GM21717 (cell line): ENCODE data around the gene USH1G.
"Not testable (repeated sequence)": the region's sequence is repeated elsewhere in the genome, so short reads cannot be mapped to it uniquely, and the experiment has no call there.

Experiments
- ATAC-seq: cut with Tn5 transposase; IDR thresholded peaks from one replicate; pipeline ENCODE4 v1.9.1; 2021; ENCODE audit warnings: mild to moderate bottlenecking, moderate library complexity; ENCODE audit not compliant: unreplicated experiment

The USH1G gene

DNA sequence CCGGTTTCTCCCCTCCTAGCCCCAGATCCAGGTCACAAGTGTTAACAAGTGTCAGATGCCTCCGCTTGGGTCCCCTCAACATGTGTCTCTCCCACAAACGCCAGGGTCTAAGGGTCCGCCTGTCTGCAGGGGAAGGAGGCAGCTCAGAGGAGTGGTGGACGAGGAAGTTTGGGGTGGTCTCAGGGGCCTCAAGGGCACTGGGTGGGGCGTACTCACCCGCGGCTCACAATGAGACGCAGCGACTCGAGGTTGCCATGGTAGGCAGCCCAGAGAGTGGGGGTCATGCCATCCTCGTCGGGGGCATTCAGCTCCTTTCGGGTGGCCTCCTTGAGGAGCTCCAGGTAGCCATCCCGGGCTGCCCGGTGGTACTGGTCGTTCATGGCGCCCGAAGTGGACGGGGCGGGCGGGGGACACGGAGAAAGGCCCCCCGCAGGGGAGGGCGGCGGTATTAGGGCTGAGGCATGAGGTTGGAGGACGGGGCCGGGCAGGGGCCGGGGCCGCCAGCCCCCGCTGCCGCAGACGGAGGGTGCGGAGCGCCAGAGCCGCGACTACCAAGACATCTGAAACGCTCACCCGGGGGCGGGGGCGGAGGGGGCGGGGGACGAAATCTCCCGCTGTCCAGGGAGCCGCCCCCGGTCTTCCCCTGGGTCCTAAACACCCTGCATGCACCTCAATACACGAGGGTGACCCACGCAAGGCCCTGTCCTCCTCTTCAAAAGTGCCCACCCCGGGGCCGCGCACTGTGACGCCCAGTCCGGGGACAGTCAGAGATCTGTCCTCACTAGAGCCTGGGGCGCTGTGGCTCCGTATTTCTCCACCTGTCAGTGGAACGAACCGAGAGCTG, at the start of gene USH1G:
Gene USH1G, minus strand, starts transcription at position 562 of the 844 bp plus-strand sequence. Its CDS starts 182 bp downstream, at position 380.
- no peak for ATAC-seq

DNA sequence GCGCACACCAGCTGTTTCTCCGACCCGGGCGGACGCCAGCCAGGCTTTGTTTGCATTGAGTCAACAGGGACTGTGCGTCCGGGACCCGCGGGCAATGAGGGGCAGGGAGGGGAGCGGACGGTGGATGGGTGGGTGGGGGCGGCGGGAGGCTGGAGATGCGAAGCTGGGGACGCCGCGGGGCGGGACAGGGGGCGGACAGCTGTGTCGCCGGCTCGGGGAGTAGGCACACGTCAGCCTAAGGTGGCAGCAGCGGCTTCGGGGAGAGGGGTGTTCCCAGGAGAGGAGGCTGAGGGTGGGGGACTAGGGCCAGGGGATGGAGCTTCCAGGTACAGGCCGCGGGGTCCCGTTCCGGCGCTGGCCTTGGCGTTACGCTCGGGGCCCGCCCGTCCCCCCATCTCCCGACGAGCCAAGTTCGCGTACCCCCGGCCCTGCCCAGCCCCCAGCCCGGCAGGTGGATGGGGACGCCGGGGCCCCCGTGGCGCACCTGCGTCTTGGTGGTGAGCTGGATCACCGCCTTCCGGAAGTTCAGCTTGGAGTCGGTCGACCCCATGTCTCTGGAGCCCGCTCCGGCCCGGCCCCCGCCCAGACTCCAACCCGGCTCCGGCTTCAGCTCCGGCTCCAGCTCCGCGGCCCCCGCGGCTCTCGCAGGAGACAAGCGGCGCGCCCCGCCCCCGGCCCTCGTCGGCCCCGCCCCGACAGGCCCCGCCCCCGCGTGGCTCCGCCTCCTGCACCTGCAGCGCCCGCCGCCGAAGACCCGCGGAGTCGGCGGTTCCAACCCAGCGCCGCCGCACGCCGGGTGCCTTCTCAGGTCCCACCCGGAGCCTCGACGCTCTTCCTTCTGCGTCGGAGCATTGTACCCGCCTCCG, 49.3 kb upstream of the USH1G start, which contains the start of gene HID1:
Gene HID1, minus strand, starts transcription at position 653 of the 866 bp plus-strand sequence. Its CDS starts 103 bp downstream, at position 550.
- no peak for ATAC-seq

DNA sequence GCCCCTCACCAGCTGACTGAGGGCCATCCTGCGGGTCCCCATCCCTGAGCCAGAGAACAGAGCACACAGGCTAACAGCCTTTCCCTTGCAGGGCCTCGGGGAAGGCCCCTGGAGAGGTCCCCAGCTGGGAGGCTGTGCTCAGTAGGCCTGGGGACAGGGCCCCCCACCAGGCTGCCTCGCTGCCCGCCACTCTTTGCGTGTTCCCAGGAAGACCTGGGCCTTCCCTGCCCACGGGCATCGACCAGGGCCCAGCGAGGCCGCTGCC, 48.7 kb upstream of the USH1G start:
- no peak for ATAC-seq

DNA sequence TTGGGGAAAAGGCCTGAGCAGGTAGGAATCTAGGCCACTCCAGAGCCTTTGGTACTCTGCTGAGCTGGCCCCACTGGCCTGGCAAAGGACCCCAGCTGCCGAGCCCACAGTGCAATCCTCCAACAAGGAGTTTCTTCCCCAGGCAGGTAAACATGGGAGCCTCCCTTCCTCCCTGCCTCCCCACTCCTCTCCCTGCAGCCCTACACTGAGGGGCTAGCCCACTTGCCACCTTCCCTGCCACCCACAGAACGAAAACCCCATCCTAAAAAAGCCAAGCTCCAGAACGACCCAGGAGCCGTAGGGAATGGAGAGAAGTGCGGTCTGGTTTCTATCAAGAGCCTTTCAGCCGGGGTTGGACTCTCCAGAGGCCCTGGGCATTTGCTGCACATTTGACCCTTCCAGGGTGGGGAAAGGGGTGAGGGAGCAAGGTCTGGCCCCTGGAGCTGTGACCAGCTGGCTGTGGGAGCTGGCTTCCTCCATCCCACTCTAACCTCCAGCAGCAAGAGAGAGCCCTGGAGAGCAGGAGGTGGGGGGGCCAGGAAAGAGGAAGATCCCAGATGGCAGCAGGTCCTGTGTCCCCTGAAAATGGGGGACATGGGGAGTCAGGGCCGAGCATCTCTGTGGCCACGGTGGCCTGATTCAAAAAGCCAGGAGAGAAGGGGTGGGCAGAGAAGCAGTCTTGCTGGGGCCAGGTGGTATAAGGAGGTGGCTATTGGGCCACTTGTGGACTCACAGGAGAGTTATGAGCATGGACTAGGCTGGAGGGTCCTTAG, 48.2 kb upstream of the USH1G start:
- ATAC-seq = no peak

DNA sequence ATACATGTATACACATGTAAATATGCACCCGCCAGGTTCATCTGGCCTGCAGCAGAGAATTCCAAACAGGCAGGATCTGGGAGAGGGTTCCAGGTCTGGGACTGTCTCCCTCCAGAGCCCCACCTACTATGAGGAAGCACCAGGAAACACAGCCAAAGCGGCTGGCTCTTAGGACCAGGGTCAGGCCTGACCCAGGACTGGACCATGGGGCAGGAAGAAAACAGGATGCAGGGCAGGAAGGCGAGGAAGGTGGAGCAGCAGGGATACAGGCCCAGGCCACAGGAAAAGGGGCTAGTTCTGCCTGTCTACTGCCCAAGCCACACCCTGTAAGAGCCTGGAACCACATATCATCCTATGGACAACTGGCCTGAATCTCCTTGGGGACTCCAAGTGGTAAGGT, 47.3 kb upstream of the USH1G start:
- ATAC-seq = no peak

DNA sequence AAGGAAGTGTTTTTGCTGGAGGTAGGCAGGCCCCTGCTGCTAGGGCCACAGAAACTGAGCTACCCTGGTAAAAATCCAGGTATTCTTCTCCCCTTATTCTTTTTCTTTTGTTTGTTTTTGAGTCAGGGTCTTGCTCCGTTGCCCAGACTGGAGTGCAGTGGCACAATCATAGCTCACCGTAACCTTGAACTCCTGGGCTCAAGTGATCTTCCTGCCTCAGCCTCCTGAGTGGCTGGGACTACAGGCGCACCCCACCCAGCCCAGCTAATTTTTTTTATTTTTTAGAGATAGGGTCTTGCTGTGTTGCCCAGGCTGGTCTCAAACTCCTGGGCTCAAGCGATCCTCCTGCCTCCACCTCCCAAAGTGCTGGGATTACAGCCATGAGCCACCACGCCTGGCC, 46.4 kb upstream of the USH1G start:
- not testable (repeated sequence) for ATAC-seq

DNA sequence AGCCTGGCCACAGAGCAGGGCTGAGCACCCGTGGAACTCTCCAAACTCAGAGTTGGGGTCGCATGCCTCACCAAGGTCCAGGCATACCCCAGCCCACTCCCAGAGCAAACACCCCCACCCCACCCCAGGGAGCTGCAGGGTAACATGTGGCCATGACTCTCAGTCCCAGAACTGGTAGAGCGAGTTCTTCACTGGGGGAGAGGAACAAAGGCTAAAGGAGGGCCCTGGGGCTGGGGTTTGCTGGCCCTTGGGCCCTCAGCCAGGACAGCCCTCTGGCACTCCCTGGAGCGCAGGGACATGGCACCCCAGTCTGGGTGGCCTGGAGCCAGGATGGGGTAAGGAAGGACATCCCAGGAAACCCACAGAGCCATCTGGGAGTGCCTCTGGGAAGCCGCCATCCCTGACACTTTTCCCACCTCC, 45.3 kb upstream of the USH1G start:
- ATAC-seq = no peak

DNA sequence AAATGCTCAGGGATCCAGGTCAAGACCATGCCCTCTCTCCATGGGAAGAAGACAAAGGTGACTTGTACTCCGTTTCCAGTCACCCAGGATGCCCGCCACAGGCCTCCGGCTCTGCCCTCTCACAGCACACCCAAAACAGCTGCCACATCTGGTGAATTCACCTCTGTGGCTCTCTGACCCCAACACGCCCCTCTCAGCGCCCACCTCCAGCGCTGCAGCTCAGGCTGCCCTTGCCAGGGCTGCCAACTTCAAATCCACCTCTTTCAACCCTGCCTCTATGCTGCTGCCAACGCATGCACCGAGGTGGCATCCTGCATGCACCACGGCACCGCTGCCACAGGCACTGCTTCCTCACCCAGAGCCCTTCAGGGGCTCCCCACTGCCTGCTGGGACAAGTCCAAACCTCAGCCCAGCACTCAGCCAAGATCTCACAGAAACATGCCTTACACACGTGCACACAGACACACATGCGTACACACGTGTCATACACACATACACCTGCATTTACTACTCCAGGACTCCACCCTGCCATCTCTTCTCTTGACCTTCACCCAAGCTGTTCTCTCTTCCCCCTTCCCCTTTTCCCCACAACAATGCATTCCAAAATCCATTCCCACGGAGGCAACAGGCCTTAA, 42.0 kb upstream of the USH1G start:
- ATAC-seq = no peak

DNA sequence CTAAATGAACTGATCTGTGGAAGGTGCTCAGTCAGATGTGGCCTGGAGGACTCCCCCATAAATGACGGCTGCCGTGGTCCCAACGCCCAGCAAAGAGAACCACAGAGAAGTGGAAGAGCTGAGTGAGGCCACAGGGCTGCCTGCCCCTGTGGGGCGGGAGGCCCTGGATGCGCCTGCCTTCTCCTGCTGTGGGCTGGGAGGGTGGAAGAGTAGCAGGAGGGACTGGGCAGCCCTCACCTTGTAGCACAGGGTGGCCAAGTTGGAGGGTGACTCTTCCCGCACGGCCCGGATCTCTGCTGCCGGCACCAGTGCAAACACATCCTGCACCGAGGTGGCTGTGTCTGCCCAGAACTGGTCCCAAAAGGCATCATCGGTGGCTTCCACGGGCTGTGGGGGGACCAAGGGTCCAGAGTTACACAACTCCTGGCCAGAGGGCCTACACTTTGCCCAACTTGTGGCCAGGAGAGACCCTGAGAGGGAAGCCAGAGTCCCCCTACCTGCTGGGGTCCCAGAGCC, 41.2 kb upstream of the USH1G start:
- no peak for ATAC-seq

DNA sequence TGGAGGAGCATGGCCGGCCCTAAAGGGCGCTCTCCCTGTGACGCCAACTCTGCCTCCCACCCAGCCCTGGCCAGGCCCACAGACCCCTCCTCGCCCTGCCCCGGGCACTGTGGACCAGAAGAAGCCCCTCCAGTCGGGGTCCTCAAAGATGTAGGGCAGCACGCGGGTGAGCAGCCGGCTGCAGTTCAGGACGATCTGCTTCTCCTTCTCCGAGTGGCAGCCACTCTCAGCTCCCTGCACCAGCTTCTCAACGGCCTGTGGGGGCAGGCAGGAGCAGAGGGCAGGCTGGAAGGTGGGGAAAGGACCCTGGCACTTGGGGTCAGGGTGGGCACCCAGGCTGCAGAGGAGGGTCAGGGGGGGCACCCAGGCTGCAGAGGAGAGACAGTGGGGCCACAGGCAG, 40.6 kb upstream of the USH1G start:
- no peak for ATAC-seq

DNA sequence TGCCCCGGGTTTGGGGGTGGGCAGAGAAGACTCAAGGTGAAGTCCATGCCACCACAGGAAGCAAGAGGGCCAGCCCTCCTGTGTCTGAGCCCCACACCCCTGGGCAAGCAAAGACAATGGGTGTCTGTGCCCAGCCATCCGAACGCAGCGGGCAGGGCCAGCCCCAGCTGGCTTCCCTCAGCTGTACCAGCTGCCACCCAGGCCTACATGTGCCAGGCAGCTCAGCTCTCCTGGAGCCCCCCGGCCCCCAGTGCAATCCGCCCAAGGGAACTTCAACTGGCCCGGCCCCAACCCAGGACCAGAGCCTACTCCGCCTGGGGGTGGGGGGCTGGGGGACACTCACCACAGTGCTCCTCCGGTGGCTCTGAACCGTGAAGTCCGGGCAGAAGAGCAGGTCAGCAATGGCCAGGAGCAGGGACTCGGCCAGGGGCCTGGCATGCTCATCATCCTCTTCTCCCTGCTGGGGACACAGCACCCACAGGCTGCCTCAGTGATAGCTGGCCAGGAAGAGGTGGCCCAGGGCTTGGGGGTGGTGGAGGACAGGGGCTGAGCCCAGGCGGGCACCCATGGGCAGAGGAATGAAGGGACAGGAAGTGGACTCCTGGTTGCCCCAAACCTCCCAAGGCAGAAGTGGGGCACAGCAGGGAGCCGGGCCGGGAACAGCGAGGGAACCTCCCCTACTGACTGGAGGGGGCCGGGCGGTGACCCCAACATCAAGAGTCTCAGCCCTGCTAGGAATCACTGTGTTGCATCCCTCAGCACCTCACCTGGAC, 39.8 kb upstream of the USH1G start:
- ATAC-seq = no peak

DNA sequence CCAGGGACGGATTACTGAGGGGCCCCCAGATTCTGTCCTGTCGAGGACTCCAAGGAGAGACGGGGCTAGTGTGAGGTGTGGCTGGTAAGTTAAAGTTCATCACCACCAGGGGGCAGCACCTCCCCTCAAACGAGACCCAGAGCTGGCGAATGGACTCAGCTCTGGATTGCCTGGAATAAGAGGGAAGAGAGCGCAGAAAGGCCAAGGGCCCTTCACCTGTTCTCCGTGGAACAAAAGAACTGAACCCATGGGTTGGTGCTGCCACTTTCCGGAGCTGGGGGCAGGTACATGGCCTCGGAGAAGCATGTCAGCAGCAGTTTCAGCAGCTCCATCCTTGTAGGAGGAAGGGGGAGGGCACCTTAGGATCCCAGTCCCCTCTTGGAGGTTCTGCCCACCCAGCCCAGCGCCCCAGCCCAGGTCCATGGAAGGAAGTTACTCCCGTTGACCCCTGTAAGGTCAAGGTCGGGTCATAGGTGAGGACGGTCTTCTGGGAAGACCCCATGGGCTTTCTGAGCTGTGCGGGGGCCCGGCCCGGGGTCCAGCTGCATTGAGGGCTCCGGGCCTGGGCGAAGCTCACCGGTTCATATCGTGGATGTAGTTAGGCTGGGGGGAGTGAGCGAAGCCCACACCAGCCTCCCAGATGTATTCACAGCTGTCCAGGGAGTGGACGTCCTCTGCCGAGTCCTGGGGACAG, 38.7 kb upstream of the USH1G start:
- no peak for ATAC-seq

DNA sequence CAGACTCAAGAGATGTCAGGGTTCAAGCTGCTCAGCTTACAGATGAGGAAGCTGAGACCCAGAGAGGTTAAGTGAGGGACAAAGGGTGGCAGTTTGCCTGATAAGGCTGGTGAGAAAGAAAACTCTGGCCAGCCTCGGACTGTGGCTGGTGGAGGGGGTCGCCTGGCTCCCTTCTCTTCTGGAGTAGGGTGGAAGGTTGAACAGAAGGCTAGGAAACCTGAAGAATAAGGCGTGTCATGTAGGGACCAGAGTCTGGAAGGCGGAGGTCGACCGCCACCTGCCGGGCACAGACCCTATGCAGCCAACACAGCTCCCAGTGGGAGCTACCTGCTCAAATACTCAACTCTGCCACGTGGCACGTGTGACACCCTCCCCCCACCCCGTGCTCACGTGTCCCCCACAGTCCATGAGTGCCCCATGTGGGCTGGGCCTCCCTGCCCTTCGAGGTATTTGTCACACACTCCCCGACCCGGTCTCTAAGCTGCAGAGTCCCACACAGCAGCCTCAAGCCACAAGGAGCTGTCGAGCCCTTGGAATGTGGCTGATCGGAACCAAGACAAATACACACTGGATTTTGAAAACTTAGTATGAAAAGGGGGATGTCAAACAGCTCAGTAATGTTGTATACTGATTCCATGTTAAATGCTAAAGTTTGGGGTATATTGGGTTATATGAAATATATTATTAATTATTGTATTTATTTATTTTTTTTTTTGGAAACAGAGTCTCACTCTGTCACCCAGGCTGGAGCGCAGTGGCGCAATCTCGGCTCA, 37.7 kb upstream of the USH1G start:
- ATAC-seq = no peak

DNA sequence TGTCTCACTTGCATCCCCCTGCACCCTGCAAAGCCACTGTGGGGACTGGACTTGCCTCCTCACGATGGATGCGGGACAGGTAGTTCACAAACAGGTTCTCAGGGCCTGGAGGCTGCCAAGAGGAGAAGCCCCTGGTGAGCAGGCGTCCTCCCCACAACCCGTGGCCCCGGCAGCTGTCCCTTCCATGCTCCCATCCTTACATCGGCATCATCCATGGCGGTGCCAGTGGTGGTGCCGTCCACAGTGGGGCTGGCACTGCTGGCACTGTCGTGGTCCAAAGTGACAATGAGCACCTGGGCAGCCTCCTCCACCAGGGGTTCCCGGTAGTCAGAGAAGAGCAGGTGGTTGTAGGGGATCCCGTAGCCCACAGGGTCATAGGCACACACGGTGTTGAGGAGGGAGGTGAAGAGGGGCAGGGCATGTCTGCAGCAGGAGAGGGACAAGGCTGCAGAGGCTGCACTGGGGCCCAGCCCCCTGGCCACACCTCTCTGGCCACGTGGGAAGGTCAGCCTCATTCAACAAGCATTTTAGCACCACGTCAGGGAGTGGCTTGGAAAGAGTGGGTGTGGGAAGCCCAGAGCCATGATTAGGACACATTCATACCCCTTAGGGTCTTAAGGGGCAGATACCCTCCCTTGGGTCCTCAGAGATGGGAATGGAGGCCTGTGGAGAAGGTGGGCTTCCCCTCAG, 36.9 kb upstream of the USH1G start:
- no peak for ATAC-seq

DNA sequence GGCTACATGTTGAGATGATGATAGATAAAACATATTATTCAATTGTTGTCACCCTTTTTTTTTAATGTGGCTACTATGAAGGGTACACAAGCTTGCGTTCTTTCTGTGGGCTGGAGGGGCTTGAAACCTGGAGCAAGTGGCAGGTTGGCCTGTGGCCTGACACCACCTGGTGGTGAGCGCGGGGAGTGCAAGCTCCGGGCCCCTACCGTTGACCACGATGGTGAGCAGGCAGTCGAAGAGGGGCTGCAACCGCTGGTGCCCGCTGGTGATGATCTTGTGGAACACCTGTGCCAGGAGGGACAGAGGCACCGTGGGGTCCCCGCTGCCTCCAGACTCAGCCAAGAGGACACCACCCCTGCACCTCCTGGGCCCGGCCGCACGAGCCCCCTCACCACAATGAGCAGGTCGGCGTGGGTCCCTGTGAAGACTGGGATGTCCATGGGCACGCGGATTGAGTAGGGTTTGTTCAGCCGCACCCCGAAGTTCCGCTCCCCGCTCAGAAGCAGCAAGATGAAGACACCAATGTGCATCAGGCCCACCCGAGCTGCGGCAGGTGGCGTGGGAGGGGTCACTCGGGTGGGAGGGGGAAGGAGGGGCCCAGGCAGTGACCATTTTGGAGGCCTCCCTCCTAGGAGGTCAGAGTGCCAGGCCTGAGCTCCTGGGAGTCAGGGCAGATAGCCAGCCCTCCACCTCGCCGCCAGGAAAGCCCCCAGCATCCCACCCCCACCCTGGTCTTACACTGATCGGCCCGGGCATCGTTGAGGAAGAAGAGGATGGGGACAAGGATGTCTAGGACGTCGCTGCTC, 35.1 kb upstream of the USH1G start:
- no peak for ATAC-seq

DNA sequence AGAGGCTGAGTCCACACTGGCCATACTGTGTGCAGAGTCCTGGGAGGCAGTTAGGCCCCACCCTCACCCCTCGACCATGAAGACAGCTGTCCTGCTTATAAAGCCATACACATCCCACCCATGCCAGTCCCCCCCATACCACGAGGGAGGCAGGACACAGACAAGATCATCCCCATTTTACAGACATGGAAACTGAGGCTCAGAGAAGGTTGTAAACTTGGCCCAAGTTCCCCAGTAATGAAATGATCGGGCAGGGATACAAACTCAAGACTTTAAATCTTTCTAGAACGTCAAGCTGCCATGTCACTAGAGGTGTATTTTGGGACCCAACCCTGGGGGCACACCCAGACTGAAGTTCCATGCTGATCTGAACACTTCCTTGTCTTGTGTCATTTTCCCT, 33.0 kb upstream of the USH1G start:
- ATAC-seq = no peak
